HepG2 (cell line): ENCODE results near the gene SIGLEC6. TPM values are rescaled to one million over a fixed set of nuclear protein-coding genes. Genes with fewer than 3 reads are reported as not detected.

Experiments
- ATF6 ChIP-seq: sonication (generic); formaldehyde crosslinking; conservative IDR thresholded peaks from 2 replicates; pipeline ENCODE4 v1.4.0; 2020; ENCODE audit warnings: missing genetic modification reagents
- BCL3 ChIP-seq: sonication (generic); formaldehyde crosslinking; IDR thresholded peaks from 2 replicates; pipeline ENCODE4 v1.5.1; 2020; ENCODE audit warnings: mild to moderate bottlenecking, missing genetic modification reagents, moderate library complexity
- EP300 ChIP-seq, 3 experiments: sonication (generic) in 1 of 3; formaldehyde crosslinking in 1 of 3; IDR thresholded peaks; 2 replicates each; pipeline versions ENCODE4 v1.5.1 to v1.6.1; 2011 to 2020; ENCODE audit warnings: low read depth in 2 of 3, low read length in 2 of 3, borderline replicate concordance in 1 of 3, improper control_type of control experiment in 1 of 3, mild to moderate bottlenecking in 1 of 3, missing genetic modification reagents in 1 of 3, moderate library complexity in 1 of 3
- ESRRA ChIP-seq: sonication (generic); formaldehyde crosslinking; IDR thresholded peaks from 2 replicates; pipeline ENCODE4 v1.5.1; 2020; ENCODE audit warnings: mild to moderate bottlenecking, low read depth, missing genetic modification reagents
- GATA4 ChIP-seq: sonication (generic); IDR thresholded peaks from 2 replicates; pipeline ENCODE4 v1.6.1; 2016; ENCODE audit warnings: antibody characterized with exemption, low read depth, borderline replicate concordance
- KDM5A ChIP-seq: fragments of 200-600 bp; sonication (generic); IDR thresholded peaks from 2 replicates; pipeline ENCODE4 v1.7.0; 2018; ENCODE audit warnings: antibody characterized with exemption, mild to moderate bottlenecking, low read length, borderline replicate concordance
- LBX2 ChIP-seq: sonication (generic); formaldehyde crosslinking; IDR thresholded peaks from 2 replicates; pipeline ENCODE4 v1.5.0; 2020; ENCODE audit warnings: missing genetic modification reagents, mild to moderate bottlenecking, borderline replicate concordance
- MEF2D ChIP-seq: sonication (generic); formaldehyde crosslinking; IDR thresholded peaks from 2 replicates; pipeline ENCODE4 v1.5.1; 2020; ENCODE audit warnings: mild to moderate bottlenecking, missing genetic modification reagents
- MIER3 ChIP-seq: IDR thresholded peaks from 2 replicates; pipeline ENCODE4 v1.6.1; 2016; ENCODE audit warnings: missing compliant biosample characterization, borderline replicate concordance
- NKX3-1 ChIP-seq: sonication (generic); formaldehyde crosslinking; IDR thresholded peaks from 2 replicates; pipeline ENCODE4 v1.5.0; 2020; ENCODE audit warnings: missing genetic modification reagents
- POLR2A ChIP-seq, 2 experiments: IDR thresholded peaks; 2 replicates each; pipeline ENCODE4 v1.6.1; 2011; ENCODE audit warnings: low read depth in 2 of 2, low read length in 2 of 2, mild to moderate bottlenecking in 1 of 2, moderate library complexity in 1 of 2; ENCODE audit not compliant: insufficient read depth in 1 of 2
- PRPF4 ChIP-seq: fragments of 200-400 bp; formaldehyde crosslinking; IDR thresholded peaks from 2 replicates; pipeline ENCODE4 v1.6.1; 2016; ENCODE audit warnings: low read length, low read depth; ENCODE audit not compliant: poor library complexity, severe bottlenecking
- SIN3B ChIP-seq: fragments of 150-350 bp; IDR thresholded peaks from 2 replicates; pipeline ENCODE4 v1.6.1; 2014; ENCODE audit warnings: low read length
- SKIL ChIP-seq: sonication (generic); formaldehyde crosslinking; IDR thresholded peaks from 2 replicates; pipeline ENCODE4 v1.8.0; 2022; ENCODE audit warnings: missing genetic modification reagents, mild to moderate bottlenecking, moderate library complexity, borderline replicate concordance
- SRF ChIP-seq: IDR thresholded peaks from 2 replicates; pipeline ENCODE4 v1.6.1; 2011; ENCODE audit warnings: mild to moderate bottlenecking, low read depth, low read length, moderate library complexity
- SRSF9 ChIP-seq: fragments of 200-400 bp; formaldehyde crosslinking; IDR thresholded peaks from 2 replicates; pipeline ENCODE4 v1.6.1; 2018; ENCODE audit warnings: borderline replicate concordance, mild to moderate bottlenecking, low read depth, low read length; ENCODE audit not compliant: insufficient read depth, poor library complexity, severe bottlenecking
- TGIF2 ChIP-seq: IDR thresholded peaks from 2 replicates; pipeline ENCODE4 v1.6.1; 2016; ENCODE audit warnings: control low read depth, missing compliant biosample characterization
- ZNF17 ChIP-seq: sonication (generic); formaldehyde crosslinking; IDR thresholded peaks from 2 replicates; pipeline ENCODE4 v1.5.0; 2020; ENCODE audit warnings: mild to moderate bottlenecking, missing genetic modification reagents
- ZNF256 ChIP-seq: sonication (generic); formaldehyde crosslinking; conservative IDR thresholded peaks from 2 replicates; pipeline ENCODE4 v1.4.0; 2020; ENCODE audit warnings: missing genetic modification reagents
- ZNF264 ChIP-seq: sonication (generic); formaldehyde crosslinking; IDR thresholded peaks from 2 replicates; pipeline ENCODE4 v1.4.0; 2020; ENCODE audit warnings: missing genetic modification reagents
- ZNF574 ChIP-seq: sonication (generic); formaldehyde crosslinking; IDR thresholded peaks from 2 replicates; pipeline ENCODE4 v1.4.0; 2020; ENCODE audit warnings: missing genetic modification reagents
- ZNF883 ChIP-seq: sonication (generic); formaldehyde crosslinking; IDR thresholded peaks from 2 replicates; pipeline ENCODE4 v1.5.1; 2020; ENCODE audit warnings: mild to moderate bottlenecking, missing genetic modification reagents; ENCODE audit errors: not compliant biosample characterization
- polyA plus RNA-seq, 8 experiments: library from polyadenylated mRNA; depleted of rRNA in 3 of 8; stranded (reverse) in 7 of 8; unstranded in 1 of 8; fragments of >200 nt; fragmentation: Illumina TruSeq in 4 of 8; extraction: Trizol in 4 of 8; gene quantifications; 2 replicates each; pipeline versions ENCODE4 v1.2.1 to v1.2.3, GENCODE V29; 2011 to 2016; ENCODE audit warnings: low read depth in 4 of 8, missing spikeins in 1 of 8, mixed read lengths in 1 of 8; ENCODE audit not compliant: insufficient read depth in 1 of 8
- total RNA-seq, 5 experiments: library from RNA; depleted of rRNA; stranded (reverse); fragments of >200 nt; fragmentation: Illumina TruSeq; extraction: Trizol; gene quantifications; 2 replicates each; pipeline ENCODE4 v1.2.3, GENCODE V29; 2016; ENCODE audit warnings: low read depth in 1 of 5

SIGLEC6 gene
- total and polyA plus RNA-seq, 2 of the 13 experiments (the other 11 are each of a cell fraction or from before 2014, with no cell fraction given) = not detected

GRCh38 chr19:51480590-51480989 is 50.9 kb downstream of the SIGLEC6 start (continued):
- TF ChIP-seq ZNF574 (CRISPR knock-in tag) (0 out of 2 replicates have a peak, but pooled peaks have one; percentile 26), POLR2A (IDR thresholded peaks at IDR 0.05; ENCODE audit: insufficient read depth in 1 of 2, low read depth in 2 of 2, low read length in 2 of 2) (no peak), SKIL (CRISPR knock-in tag) (peak; percentile 16; the same call in 1 of the 2 replicates), ZNF264 (CRISPR knock-in tag) (no peak), PRPF4 (no peak), NKX3-1 (CRISPR knock-in tag) (0 out of 2 replicates have a peak, but pooled peaks have one; percentile 46), KDM5A (no peak), MEF2D (peak; percentile 25; the same call in 1 of the 2 replicates), ZNF256 (CRISPR knock-in tag) (no peak), SRF (no peak), ATF6 (CRISPR knock-in tag) (0 out of 2 replicates have a peak, but pooled peaks have one; percentile 59), SIN3B (no peak), BCL3 (CRISPR knock-in tag) (no peak), ESRRA (CRISPR knock-in tag) (no peak), MIER3 (CRISPR knock-in tag) (no peak), ZNF883 (CRISPR knock-in tag) (peak; percentile 37), SRSF9 (no peak), TGIF2 (CRISPR knock-in tag) (peak; percentile 59; the same call in 1 of the 2 replicates), GATA4 (no peak), LBX2 (no peak), EP300 (IDR thresholded peaks at IDR 0.05; ENCODE audit: low read depth in 2 of 2, low read length in 2 of 2) (no peak), EP300 (CRISPR knock-in tag; IDR thresholded peaks at IDR 0.05; ENCODE audit: borderline replicate concordance) (no peak), ZNF17 (CRISPR knock-in tag) (no peak)
